Measurements from ENCODE around the gene HSD17B11.

- TF ChIP-seq CTCF (conservative IDR thresholded peaks at IDR 0.05 in 1 of 2, IDR thresholded peaks at IDR 0.05 in 1 of 2; ENCODE audit: low read depth in 1 of 2, low read length in 2 of 2) (no peak), EZH2 (IDR thresholded peaks at IDR 0.05; ENCODE audit: low read length, missing control alignments) (no peak)
Measured at GRCh38 chr4:87330761-87331160, 60.2 kb downstream of the HSD17B11 start.

Measured in fibroblast of lung (primary cell).